ENCODE data around the gene SREBF1.
A peak's percentile ranks its signal among the peaks of the same experiment; 100 is the strongest.

The SREBF1 gene

GRCh38 chr17:17781591-17782496 lies 54.9 kb downstream of the SREBF1 start:
- Histone ChIP-seq H3K27ac (no peak overlapping the region), H3K4me3 (ENCODE audit: low read depth in 1 of 2, low read length in 1 of 2) (peak overlapping the region in 1 of 2 experiments; percentile 14), H3K36me3 (no peaks in the 10 kb centered on the region), H3K9me3 (no peaks in the 10 kb centered on the region), H3K4me1 (ENCODE audit: control insufficient read depth in 1 of 2, insufficient read depth in 1 of 2, low read depth in 1 of 2, low read length in 1 of 2) (peaks cover 21 to 30% of the 10 kb centered on the region in 2 experiments), H3K27me3 (peaks cover 65% of the 10 kb centered on the region)
- no peak for TF ChIP-seq CTCF (IDR thresholded peaks at IDR 0.05)

- Histone ChIP-seq H3K27me3 (peaks cover 61% of the 10 kb centered on the region), H3K4me1 (ENCODE audit: control insufficient read depth in 1 of 2, insufficient read depth in 1 of 2, low read depth in 1 of 2, low read length in 1 of 2) (peaks cover 21 to 30% of the 10 kb centered on the region in 2 experiments), H3K9me3 (no peaks in the 10 kb centered on the region), H3K4me3 (ENCODE audit: low read depth in 1 of 2, low read length in 1 of 2) (no peak overlapping the region), H3K36me3 (no peaks in the 10 kb centered on the region), H3K27ac (no peak overlapping the region)
- TF ChIP-seq CTCF (IDR thresholded peaks at IDR 0.05) = no peak
Measured at GRCh38 chr17:17780922-17781590, 55.7 kb downstream of the SREBF1 start.

- H3K4me1 ChIP-seq (ENCODE audit: control insufficient read depth in 1 of 2, insufficient read depth in 1 of 2, low read depth in 1 of 2, low read length in 1 of 2) = peaks cover 20 to 29% of the 10 kb centered on the region in 2 experiments
- no peaks in the 10 kb centered on the region for H3K9me3 ChIP-seq
- H3K27me3 ChIP-seq = peaks cover 41% of the 10 kb centered on the region
- no peaks in the 10 kb centered on the region for H3K36me3 ChIP-seq
- H3K27ac ChIP-seq = no peak overlapping the region
- TF ChIP-seq CTCF (IDR thresholded peaks at IDR 0.05) = no peak
- no peak overlapping the region for H3K4me3 ChIP-seq (ENCODE audit: low read depth in 1 of 2, low read length in 1 of 2)
Measured at GRCh38 chr17:17779015-17779611, 57.7 kb downstream of the SREBF1 start.

GRCh38 chr17:17778308-17779014 lies 58.3 kb downstream of the SREBF1 start:
- no peak overlapping the region for H3K27ac ChIP-seq
- peaks cover 35% of the 10 kb centered on the region for H3K27me3 ChIP-seq
- peaks cover 13 to 22% of the 10 kb centered on the region in 2 experiments for H3K4me1 ChIP-seq (ENCODE audit: control insufficient read depth in 1 of 2, insufficient read depth in 1 of 2, low read depth in 1 of 2, low read length in 1 of 2)
- no peak for TF ChIP-seq CTCF (IDR thresholded peaks at IDR 0.05)
- no peaks in the 10 kb centered on the region for H3K9me3 ChIP-seq
- H3K36me3 ChIP-seq = no peaks in the 10 kb centered on the region
- no peak overlapping the region for H3K4me3 ChIP-seq (ENCODE audit: low read depth in 1 of 2, low read length in 1 of 2)

- Histone ChIP-seq H3K27ac (no peak overlapping the region), H3K4me1 (ENCODE audit: control insufficient read depth in 1 of 2, insufficient read depth in 1 of 2, low read depth in 1 of 2, low read length in 1 of 2) (peaks cover 0 to 7% of the 10 kb centered on the region in 2 experiments), H3K9me3 (no peaks in the 10 kb centered on the region), H3K27me3 (peaks cover 19% of the 10 kb centered on the region), H3K4me3 (ENCODE audit: low read depth in 1 of 2, low read length in 1 of 2) (no peak overlapping the region), H3K36me3 (no peaks in the 10 kb centered on the region)
- TF ChIP-seq CTCF (IDR thresholded peaks at IDR 0.05) = no peak
Measured at GRCh38 chr17:17776889-17777288, 59.9 kb downstream of the SREBF1 start.
